ENCODE results near the gene LSAMP. TPM values are rescaled to one million over a fixed set of nuclear protein-coding genes. Genes with fewer than 3 reads are reported as not detected.
A peak's percentile ranks its signal among the peaks of the same experiment; 100 is the strongest.

LSAMP gene
- total and polyA plus RNA-seq, 2 of the 8 experiments (the other 6 are each of a cell fraction or from before 2014, with no cell fraction given), result 1.8 to 5.7 TPM

DNA sequence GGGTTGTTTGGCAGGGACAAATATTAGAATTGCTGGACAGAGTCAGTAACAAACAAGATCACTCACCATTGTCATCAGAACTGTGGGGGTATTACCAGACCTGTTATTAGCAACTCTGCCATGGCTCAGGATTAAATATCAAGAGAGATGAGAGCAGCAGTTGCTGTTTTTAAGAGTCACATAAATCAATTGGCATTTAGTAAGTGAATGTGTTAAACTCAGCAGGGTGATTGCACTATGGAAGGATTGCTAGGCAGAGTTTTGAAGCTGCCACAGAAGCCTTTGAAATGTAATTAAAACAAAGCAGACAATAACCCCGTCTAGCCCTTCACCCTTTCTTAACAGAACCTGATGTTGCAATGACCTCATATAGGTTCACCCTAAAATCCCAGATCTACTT lies 583.2 kb downstream of the LSAMP start:
- POLR2A ChIA-PET (ENCODE audit: partially characterized antibody), result no interaction called here
- H3K14ac ChIP-seq (ENCODE audit: insufficient read length), result no peak overlapping the region
- 13% methylated on average over 1 of the region's 1 CpG; no CpG with 5 or more reads in 1 of the 2 experiments for WGBS, 2 experiments (ENCODE audit: extremely low coverage in 1 of 2, insufficient coverage in 1 of 2, insufficient read length in 1 of 2, insufficient replicate concordance in 2 of 2, low coverage in 1 of 2, low lambda C conversion rate in 2 of 2, missing lambda C conversion rate in 1 of 2)
- H3K4me3 ChIP-seq (ENCODE audit: extremely low read depth in 1 of 4, insufficient read depth in 2 of 4, low read depth in 3 of 4, low read length in 4 of 4), result peak overlapping the region in 1 of 4 experiments; percentile 20; a peak in 1 of 8 replicates
- peak overlapping the region; percentile 39 to 49 for H3K4me2 ChIP-seq (ENCODE audit: insufficient read depth in 1 of 2, low read depth in 2 of 2, low read length in 2 of 2)
- H3K27me3 ChIP-seq (replicated peaks in 1 of 4; ENCODE audit: control insufficient read depth in 3 of 4, extremely low read depth in 1 of 4, insufficient read depth in 3 of 4, low read length in 3 of 4), result no peaks in the 10 kb centered on the region
- H3K23ac ChIP-seq (ENCODE audit: insufficient read length), result no peak overlapping the region
- H2AFZ ChIP-seq (ENCODE audit: low read length), result no peak overlapping the region
- no peak overlapping the region for H2BK12ac ChIP-seq (ENCODE audit: low read depth, low read length)
- no peak overlapping the region for H3K56ac ChIP-seq (replicated peaks; ENCODE audit: insufficient read length, low read depth, low read length)
- H2BK5ac ChIP-seq (ENCODE audit: low read depth, low read length), result no peak overlapping the region
- FAIRE-seq, result no peak
- no peaks in the 10 kb centered on the region for H3K79me2 ChIP-seq (ENCODE audit: control insufficient read depth in 1 of 2, insufficient read depth in 2 of 2, low read length in 2 of 2)
- no peak for DNase-seq (ENCODE audit: low read depth in 1 of 2, low spot score in 2 of 2)
- H4K5ac ChIP-seq (ENCODE audit: insufficient read length, low read depth, low read length), result no peak overlapping the region
- no peak overlapping the region for H4K8ac ChIP-seq (ENCODE audit: extremely low read depth, insufficient read depth, low read length)
- no peak overlapping the region for H2BK15ac ChIP-seq (ENCODE audit: low read length)
- H4K91ac ChIP-seq (replicated peaks; ENCODE audit: insufficient read length, low read length), result no peak overlapping the region
- no peaks in the 10 kb centered on the region for H3K9me3 ChIP-seq (ENCODE audit: insufficient read depth in 2 of 2, low read depth in 1 of 2, low read length in 1 of 2)
- no peaks in the 10 kb centered on the region for H3K36me3 ChIP-seq (ENCODE audit: control insufficient read depth in 2 of 4, insufficient read depth in 4 of 4, low read length in 3 of 4)
- H3K79me1 ChIP-seq (ENCODE audit: low read depth, low read length), result no peaks in the 10 kb centered on the region
- CTCF ChIA-PET (ENCODE audit: partially characterized antibody), result interaction anchor here (0.6 to 1.4 kb wide), 8 partner anchors 8 to 1245 kb away, joined by 3 to 6 read pairs (median 4); no protein-coding TSS in a partner anchor
- H3K9ac ChIP-seq (replicated peaks in 1 of 4; ENCODE audit: extremely low read depth in 1 of 4, low read depth in 3 of 4, low read length in 3 of 4), result no peak overlapping the region
- H3K4ac ChIP-seq (replicated peaks; ENCODE audit: insufficient read length, low read depth, low read length), result no peak overlapping the region
- no peaks in the 10 kb centered on the region for H4K20me1 ChIP-seq (replicated peaks in 1 of 2; ENCODE audit: control insufficient read depth in 1 of 2, insufficient read depth in 2 of 2, low read length in 2 of 2)
- H3K27ac ChIP-seq (ENCODE audit: low read depth, low read length), result no peak overlapping the region
- H2BK120ac ChIP-seq (replicated peaks; ENCODE audit: low read depth, low read length), result no peak overlapping the region
- H3K23me2 ChIP-seq (ENCODE audit: low read depth, low read length), result no peaks in the 10 kb centered on the region; the same call in 1 of the 2 replicates
- H2BK20ac ChIP-seq (ENCODE audit: low read length), result no peak overlapping the region
- no peak overlapping the region for H3K18ac ChIP-seq (ENCODE audit: extremely low read depth, low read length)
- no peak overlapping the region for H2AK5ac ChIP-seq (ENCODE audit: low read depth, low read length)
- H3K4me1 ChIP-seq (replicated peaks in 1 of 4; ENCODE audit: control insufficient read depth in 3 of 4, insufficient read depth in 4 of 4, low read length in 3 of 4), result peaks cover 4 to 40% (median 28%) of the 10 kb centered on the region in 4 experiments; a peak in 6 of 7 replicates
- TF ChIP-seq MAFK (IDR thresholded peaks at IDR 0.05; ENCODE audit: low read depth, low read length) (no peak), RFX5 (IDR thresholded peaks at IDR 0.05; ENCODE audit: borderline replicate concordance, low read depth, low read length) (no peak), BCL11A (IDR thresholded peaks at IDR 0.05; ENCODE audit: low read depth in 2 of 2, low read length in 2 of 2) (no peak), RAD21 (IDR thresholded peaks at IDR 0.05 in 1 of 2, conservative IDR thresholded peaks at IDR 0.05 in 1 of 2; ENCODE audit: low read depth in 2 of 2, low read length in 2 of 2) (no peak), KDM1A (IDR thresholded peaks at IDR 0.05; ENCODE audit: borderline replicate concordance, low read length) (no peak), SP4 (IDR thresholded peaks at IDR 0.05; ENCODE audit: low read length) (no peak), TAF7 (optimal IDR thresholded peaks at IDR 0.05; ENCODE audit: borderline replicate concordance, low read depth, low read length) (no peak), YY1 (IDR thresholded peaks at IDR 0.05; ENCODE audit: low read depth, low read length) (no peak), CEBPB (IDR thresholded peaks at IDR 0.05; ENCODE audit: low read depth, low read length) (no peak), CTCF (IDR thresholded peaks at IDR 0.05; ENCODE audit: control extremely low read depth in 1 of 3, insufficient read depth in 1 of 3, low read depth in 1 of 3, low read length in 3 of 3) (no peak), HDAC2 (IDR thresholded peaks at IDR 0.05; ENCODE audit: borderline replicate concordance in 1 of 2, low read depth in 2 of 2, low read length in 2 of 2) (no peak)

Measured in H1 (cell line).